Endodermal cell (in vitro differentiated cells): ENCODE measurements around the gene CLCA2. TPM values are rescaled to one million over a fixed set of nuclear protein-coding genes. Genes with fewer than 3 reads are reported as not detected.
A peak's percentile ranks its signal among the peaks of the same experiment; 100 is the strongest.

Source experiments
- DNase-seq: peaks from one replicate; pipeline ENCODE4 v3.0.0-alpha.2; 2017
- H3K27ac ChIP-seq: 2 replicates; pipeline ENCODE4 v1.5.1; 2013; ENCODE audit warnings: mild to moderate bottlenecking, low read depth, low read length, moderate library complexity
- H3K27me3 ChIP-seq: 2 replicates; pipeline ENCODE4 v1.6.1; 2013; ENCODE audit warnings: mild to moderate bottlenecking, low read length, moderate library complexity; ENCODE audit not compliant: insufficient read depth, control insufficient read depth, poor library complexity, severe bottlenecking
- H3K36me3 ChIP-seq: 2 replicates; pipeline ENCODE4 v1.7.0; 2013; ENCODE audit warnings: mild to moderate bottlenecking, low read length, moderate library complexity; ENCODE audit not compliant: control insufficient read depth, insufficient read depth
- H3K4me1 ChIP-seq: one replicate; pipeline ENCODE4 v1.7.0; 2013; ENCODE audit warnings: low read length; ENCODE audit not compliant: control insufficient read depth, insufficient read depth
- H3K4me3 ChIP-seq: 2 replicates; pipeline ENCODE4 v1.5.1; 2013; ENCODE audit warnings: mild to moderate bottlenecking, low read length, moderate library complexity
- H3K9ac ChIP-seq: 2 replicates; pipeline ENCODE4 v1.6.1; 2013; ENCODE audit warnings: mild to moderate bottlenecking, low read length, moderate library complexity; ENCODE audit not compliant: poor library complexity, severe bottlenecking; ENCODE audit errors: extremely low read depth
- H3K9me3 ChIP-seq: 2 replicates; pipeline ENCODE4 v1.6.1; 2013; ENCODE audit warnings: mild to moderate bottlenecking, low read length, moderate library complexity; ENCODE audit not compliant: control insufficient read depth
- H3K27ac Mint-ChIP-seq: 2 replicates; pipeline ENCODE4 v1.8.0; 2020; ENCODE audit warnings: mixed read lengths
- H3K27me3 Mint-ChIP-seq: 2 replicates; pipeline ENCODE4 v1.8.0; 2021; ENCODE audit warnings: mild to moderate bottlenecking, mixed read lengths; ENCODE audit not compliant: insufficient read depth
- H3K36me3 Mint-ChIP-seq: 2 replicates; pipeline ENCODE4 v1.8.0; 2020; ENCODE audit warnings: low read depth, mixed read lengths
- H3K4me1 Mint-ChIP-seq: 2 replicates; pipeline ENCODE4 v1.8.0; 2020; ENCODE audit warnings: mixed read lengths
- H3K4me3 Mint-ChIP-seq: 2 replicates; pipeline ENCODE4 v1.8.0; 2020; ENCODE audit warnings: mild to moderate bottlenecking, moderate library complexity, mixed read lengths
- H3K9me3 Mint-ChIP-seq: 2 replicates; pipeline ENCODE4 v1.8.0; 2020; ENCODE audit warnings: mild to moderate bottlenecking, mixed read lengths
- CTCF ChIP-seq: fragments of 200-600 bp; sonication (generic); conservative IDR thresholded peaks from 2 replicates; pipeline ENCODE4 v1.5.0; 2021; ENCODE audit warnings: antibody characterized with exemption, mild to moderate bottlenecking
- WGBS, 2 experiments: methylation state at CpG; one replicate each; pipeline versions ENCODE4 v1.1.5 to v1.1.7; 2013; ENCODE audit warnings: missing lambda C conversion rate in 2 of 2, mixed read lengths in 1 of 2; ENCODE audit not compliant: insufficient coverage in 1 of 2, insufficient read length in 1 of 2; 5-methylcytosine and 5-hydroxymethylcytosine counted together
- total RNA-seq, 2 donors: library from RNA; stranded (reverse); fragmentation: NEBNext Ultra II Directional in 1 of 2; extraction: Animal tissue kit (Norgen Biotek cat#: 25700) in 1 of 2; gene quantifications; 2 replicates in 1 of 2; 3 replicates in 1 of 2; pipeline ENCODE4 v1.2.1, GENCODE V29; 2021

Gene CLCA2
- total RNA-seq, 2 donors from 2014 or later: not detected

GRCh38 chr1:86491171-86491950, 67.4 kb downstream of the CLCA2 start:
- no peak for TF ChIP-seq CTCF
- peaks cover 25% of the 10 kb centered on the region for H3K4me1 Mint-ChIP-seq
- Histone ChIP-seq H3K4me3 (no peak overlapping the region), H3K27me3 (no peaks in the 10 kb centered on the region), H3K9me3 (no peaks in the 10 kb centered on the region), H3K27ac (no peak overlapping the region), H3K9ac (no peak overlapping the region), H3K36me3 (no peaks in the 10 kb centered on the region), H3K4me1 (peaks cover 5% of the 10 kb centered on the region)
- DNase-seq: no peak
- no peaks in the 10 kb centered on the region for H3K36me3 Mint-ChIP-seq
- no peaks in the 10 kb centered on the region for H3K9me3 Mint-ChIP-seq
- no peak overlapping the region for H3K27ac Mint-ChIP-seq
- 91 to 100% methylated on average over 1 to 2 of the region's 2 CpGs for WGBS, 2 experiments
- no peak overlapping the region for H3K4me3 Mint-ChIP-seq
- peaks cover 39% of the 10 kb centered on the region for H3K27me3 Mint-ChIP-seq

- H3K27me3 Mint-ChIP-seq: peaks cover 28% of the 10 kb centered on the region
- Histone ChIP-seq H3K27me3 (no peaks in the 10 kb centered on the region), H3K4me3 (no peak overlapping the region), H3K36me3 (no peaks in the 10 kb centered on the region), H3K27ac (no peak overlapping the region), H3K9ac (no peak overlapping the region), H3K9me3 (peaks cover 3% of the 10 kb centered on the region), H3K4me1 (peaks cover 8% of the 10 kb centered on the region)
- H3K4me3 Mint-ChIP-seq: no peak overlapping the region
- no peak for DNase-seq
- peaks cover 21% of the 10 kb centered on the region for H3K4me1 Mint-ChIP-seq
- H3K36me3 Mint-ChIP-seq: no peaks in the 10 kb centered on the region
- TF ChIP-seq CTCF: no peak
- no peak overlapping the region for H3K27ac Mint-ChIP-seq
- 90 to 95% methylated on average over 3 of the region's 3 CpGs for WGBS, 2 experiments
- H3K9me3 Mint-ChIP-seq: no peaks in the 10 kb centered on the region
These were observed 74.3 kb downstream of the CLCA2 start for GRCh38 chr1:86498281-86498680.

- H3K4me3 ChIP-seq: no peak overlapping the region
- H3K9me3 Mint-ChIP-seq: no peaks in the 10 kb centered on the region
- peaks cover 23% of the 10 kb centered on the region for H3K27me3 Mint-ChIP-seq
- DNase-seq: no peak
- no peaks in the 10 kb centered on the region for H3K36me3 Mint-ChIP-seq
- H3K36me3 ChIP-seq: no peaks in the 10 kb centered on the region
- TF ChIP-seq CTCF: peak; percentile 100
- H3K27me3 ChIP-seq: no peaks in the 10 kb centered on the region
- no peak overlapping the region for H3K27ac ChIP-seq
- no peak overlapping the region for H3K4me3 Mint-ChIP-seq
- H3K4me1 Mint-ChIP-seq: peaks cover 26% of the 10 kb centered on the region
- no peak overlapping the region for H3K9ac ChIP-seq
- no peak overlapping the region for H3K27ac Mint-ChIP-seq
- H3K9me3 ChIP-seq: peaks cover 3% of the 10 kb centered on the region
- H3K4me1 ChIP-seq: peaks cover 15% of the 10 kb centered on the region
- no CpG with 5 or more reads among the region's 3 CpGs for WGBS, 2 experiments
These were observed 76.1 kb downstream of the CLCA2 start for GRCh38 chr1:86499987-86500593.
